ENCODE results near the gene CCM2.
A peak's percentile ranks its signal among the peaks of the same experiment; 100 is the strongest.

CCM2 gene

GRCh38 chr7:45084901-45085618 is 85.1 kb downstream of the CCM2 start:
- no peak for DNase-seq

DNA sequence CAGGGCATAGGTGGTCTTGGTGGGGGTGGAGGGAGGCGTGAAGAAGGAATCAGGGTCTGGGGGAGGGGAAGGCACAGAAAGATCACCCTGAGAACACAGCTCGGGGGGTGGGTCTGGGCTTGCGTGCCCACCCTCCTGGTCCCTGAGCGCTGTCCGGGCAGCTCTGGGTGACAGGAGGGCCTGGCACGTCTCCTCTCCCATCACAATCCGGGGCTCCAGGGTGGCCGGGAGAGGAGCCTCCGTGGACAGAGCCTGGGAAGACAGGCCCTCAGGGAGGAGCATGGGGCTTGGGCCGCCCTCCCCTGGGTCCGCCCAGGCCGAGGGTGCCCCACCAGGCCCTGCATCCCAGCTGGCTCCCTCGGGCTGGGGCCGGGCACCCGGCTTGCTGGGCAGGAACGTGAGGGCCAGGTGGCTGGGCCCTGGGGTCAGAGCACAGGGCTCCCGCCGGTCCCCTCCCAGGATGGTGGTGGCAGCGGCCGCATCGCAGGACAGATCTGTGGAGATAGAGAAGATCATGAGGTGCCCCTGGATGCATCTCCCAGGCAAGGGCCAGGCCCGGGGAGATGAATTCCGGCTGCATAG is 85.7 kb downstream of the CCM2 start:
- no peak for DNase-seq

- no peak for DNase-seq
Observed at GRCh38 chr7:45086331-45087065, 86.5 kb downstream of the CCM2 start.

DNA sequence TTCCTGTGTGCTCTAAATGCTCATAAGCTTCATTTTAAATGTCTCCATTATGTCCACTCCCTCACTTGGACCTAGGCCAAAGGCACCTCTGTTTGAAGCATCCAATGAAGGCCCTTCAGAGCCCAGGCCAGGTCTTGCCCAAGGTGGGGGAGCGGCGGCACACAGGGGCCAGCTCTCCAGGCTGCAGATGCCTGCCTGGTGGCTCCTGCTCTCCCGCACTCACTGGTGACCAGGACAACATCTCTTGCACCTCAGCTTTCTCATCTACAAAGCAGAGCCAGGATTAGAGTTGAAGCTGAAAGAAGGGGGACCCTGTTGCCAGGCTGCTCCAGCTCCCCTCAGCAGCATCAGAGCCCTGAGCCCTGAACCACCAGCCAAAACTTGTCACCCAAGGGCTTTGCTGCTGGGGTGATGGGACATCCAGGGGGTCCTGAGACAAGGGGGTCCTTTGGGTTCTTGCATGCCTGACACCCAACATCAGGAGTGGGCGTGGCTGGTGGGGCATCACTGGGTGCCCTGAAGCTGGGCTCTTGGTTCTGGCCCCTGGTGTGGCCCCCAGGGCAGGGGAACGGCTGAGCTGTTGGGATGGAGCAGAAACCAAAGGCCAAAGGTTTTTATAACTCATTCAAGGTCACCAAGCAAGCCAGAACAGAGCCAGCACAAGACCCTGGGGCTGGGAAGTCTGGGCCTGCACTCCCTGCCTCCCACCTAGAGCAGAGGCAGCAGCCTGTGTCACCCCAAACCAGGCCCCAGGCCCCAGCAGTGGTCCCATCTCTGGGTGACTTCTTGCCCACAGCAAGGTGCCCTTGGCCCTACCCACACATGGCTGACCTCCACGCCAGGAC is 87.5 kb downstream of the CCM2 start:
- DNase-seq = no peak

DNA sequence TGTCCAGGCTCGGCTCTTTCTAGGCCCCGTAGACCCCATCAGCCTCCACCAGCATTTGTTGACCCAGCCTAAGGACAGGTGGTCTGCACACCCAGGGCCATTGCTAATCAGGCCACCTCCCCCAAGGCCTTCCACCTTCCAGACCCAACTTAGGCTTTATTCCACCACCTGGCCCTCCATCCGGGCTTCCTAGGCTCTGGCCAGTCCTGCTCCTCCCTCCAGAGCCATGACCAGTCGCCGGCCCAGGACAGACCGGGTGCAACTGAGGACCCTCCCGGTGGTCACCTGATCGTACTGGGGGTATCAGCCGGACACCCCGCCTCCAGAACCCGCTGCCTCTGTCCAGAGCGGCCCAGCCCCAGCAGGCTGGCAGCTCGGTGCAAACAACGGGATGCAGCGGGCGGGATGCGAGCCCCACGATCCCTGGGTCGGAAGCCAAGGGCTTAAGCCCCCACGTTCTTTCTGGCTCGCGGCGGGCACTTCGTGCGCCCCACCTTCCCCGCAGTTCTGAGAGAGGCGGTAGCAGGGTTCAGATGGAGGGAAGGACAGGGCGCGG is 88.2 kb downstream of the CCM2 start:
- DNase-seq = no peak

DNA sequence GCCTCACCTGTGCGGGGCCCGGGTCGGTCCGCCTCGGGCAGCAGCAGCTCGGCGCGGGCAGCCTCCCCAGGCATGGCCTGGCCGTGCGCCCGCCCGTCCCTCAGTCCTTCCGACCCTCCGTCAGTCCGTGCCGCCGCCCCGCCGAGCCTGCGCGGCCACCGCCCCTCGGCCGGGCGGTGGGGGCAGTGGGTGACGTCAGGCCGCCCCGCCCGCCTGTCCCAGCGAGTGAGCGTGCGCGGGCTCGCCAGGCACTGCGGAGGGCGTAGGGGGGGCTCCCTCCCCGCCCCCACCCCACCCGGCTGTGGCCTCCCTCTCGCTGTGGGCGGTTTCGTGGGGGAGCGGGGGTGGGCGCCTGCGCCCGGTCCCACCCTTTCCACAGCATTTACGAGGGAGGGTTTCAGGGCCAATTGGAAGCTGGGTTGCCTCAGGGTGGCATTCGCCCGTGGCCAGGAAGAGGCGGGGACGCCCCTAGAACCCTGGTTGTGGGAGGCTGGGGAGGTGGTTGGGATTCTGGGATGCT is 88.9 kb downstream of the CCM2 start, which contains the start of gene NACAD:
Gene NACAD (minus strand): TSS at position 149 of the 520 bp plus-strand sequence. CDS start 75 bp downstream, at position 74.
- no peak for DNase-seq

GRCh38 chr7:45089341-45089891 is 89.4 kb downstream of the CCM2 start:
- DNase-seq = peak; percentile 31

GRCh38 chr7:45092100-45092930 is 92.3 kb downstream of the CCM2 start:
- no peak for DNase-seq

- DNase-seq = no peak
Observed at GRCh38 chr7:45092931-45093235, 92.9 kb downstream of the CCM2 start.

DNA sequence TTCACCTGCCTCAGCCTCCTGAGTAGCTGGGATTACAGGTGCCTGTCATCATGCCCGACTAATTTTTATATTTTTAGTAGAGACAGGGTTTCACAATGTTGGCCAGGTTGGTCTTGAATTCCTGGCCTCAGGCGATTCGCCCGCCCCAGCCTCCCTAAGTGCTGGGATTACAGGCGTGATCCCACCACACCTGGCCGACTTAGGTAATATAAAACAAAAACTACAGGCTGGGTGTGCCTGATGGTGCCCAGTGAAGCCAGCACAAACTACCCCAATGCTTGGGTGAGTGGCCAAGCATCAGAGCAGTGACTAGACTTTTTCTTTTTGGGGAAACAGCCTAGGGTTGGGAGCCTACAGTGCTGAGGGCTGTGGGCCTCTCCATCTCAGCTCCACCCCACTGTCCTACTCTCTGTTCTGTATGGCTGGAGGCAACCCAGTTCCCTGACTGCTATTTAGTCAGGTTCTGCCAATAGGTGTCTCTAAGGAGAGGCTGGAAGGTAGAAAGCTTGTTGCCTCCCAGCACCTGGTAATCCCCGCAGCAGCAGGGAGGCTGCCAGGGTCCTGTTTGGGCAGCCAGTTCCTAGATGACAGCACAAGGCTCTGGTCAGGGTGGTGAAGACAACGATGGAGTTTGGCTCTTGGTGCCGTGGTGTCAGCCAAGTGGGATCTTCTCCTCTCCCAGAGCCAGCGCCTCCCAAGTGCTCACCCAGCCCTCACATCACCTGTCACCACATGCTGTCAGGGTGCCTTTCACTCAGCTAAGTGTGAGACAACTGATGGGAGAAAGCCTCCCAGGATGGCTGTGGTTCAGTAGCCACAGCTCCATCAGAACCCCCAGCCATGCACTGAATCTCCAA is 99.2 kb downstream of the CCM2 start:
- DNase-seq = no peak

DNA sequence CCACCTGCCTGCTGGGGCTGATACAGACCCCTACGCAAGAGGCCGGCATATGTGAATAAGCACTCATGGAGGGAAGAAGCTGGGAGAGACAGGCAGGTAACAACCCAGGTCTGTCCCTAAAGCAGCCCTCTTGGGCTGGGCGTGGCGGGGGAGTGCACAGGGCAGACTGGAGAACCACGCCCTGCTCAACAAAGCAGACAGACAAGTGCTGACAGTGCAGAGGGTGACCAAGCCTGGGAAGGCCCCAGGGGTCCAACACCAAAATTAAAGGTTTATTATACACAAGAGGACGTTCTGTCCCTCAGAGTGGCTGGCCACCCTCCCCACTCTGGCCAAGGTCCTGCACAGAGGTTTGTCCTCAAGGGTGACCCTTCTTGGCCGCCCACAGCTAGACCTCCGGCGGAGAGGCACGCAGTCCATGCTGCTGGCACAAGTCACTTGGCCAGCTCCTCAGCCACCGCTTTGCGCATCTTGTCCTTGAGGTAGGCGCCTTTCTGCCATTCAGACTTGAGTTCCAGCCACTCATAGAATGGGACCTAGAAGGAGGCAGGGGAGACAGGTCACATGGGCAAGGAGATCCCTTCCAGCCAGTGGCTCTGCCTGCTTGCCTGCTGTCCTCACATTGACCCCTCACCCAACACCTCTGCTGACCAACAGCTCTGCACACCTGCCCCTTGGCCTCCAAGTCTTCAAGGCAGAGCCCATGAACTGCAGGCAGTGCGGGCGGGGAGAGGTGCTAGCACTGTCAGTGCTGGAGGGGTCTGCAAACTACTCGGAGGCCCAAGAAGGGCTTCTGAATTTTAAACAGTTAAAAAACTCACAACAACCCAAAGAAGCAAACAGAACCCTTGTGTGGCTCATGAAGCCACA is 100.1 kb downstream of the CCM2 start:
- DNase-seq = no peak

GRCh38 chr7:45100761-45101480 is 100.9 kb downstream of the CCM2 start:
- no peak for DNase-seq

- DNase-seq = no peak
Observed at GRCh38 chr7:45101748-45102147, 101.7 kb downstream of the CCM2 start.

DNA sequence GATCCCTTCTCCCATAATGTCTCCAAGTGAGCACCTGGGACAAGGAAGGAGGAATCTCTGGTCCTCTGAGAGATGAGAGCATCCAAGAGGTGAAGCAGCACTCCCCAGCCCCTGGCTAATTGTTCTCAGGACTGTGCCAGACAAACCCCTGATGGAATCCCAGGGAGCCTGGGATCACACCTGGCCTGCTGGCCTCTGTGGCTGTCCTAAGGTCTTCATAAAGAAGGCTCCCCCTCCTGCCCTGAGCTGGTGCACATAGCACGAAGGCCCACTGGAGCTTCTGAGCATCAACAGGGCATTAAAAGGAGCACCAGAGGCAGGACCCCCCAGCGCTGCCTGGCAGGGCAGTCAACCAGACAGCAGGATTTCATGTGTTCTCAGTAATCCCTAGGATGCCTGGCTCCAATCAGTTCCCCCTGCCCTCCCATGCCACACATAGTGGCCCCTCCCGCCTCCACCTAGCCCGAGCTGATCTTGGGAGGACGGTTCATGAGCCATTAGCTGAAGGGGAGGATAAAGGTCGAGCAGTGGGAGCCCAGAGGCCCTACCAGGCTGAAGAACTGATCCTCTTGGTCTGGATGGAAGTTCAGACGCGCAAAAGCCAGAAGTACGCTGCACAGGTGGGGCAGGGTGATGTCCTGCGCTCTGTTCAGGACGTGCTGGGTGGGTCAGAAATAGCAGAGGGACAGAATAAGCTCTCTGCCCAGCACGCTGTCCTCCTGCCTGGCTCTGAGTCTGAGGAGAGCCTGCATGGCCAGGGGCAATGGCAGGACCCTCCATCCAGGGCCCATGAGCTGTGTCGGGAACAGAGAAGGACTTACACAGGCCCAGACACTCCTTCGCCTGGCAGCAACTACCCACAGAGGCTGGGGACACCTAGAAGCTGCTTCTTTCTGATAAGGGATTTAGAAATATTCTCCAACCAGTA is 103.0 kb downstream of the CCM2 start:
- no peak for DNase-seq

GRCh38 chr7:45103958-45104843 is 104.2 kb downstream of the CCM2 start:
- no peak for DNase-seq

DNA sequence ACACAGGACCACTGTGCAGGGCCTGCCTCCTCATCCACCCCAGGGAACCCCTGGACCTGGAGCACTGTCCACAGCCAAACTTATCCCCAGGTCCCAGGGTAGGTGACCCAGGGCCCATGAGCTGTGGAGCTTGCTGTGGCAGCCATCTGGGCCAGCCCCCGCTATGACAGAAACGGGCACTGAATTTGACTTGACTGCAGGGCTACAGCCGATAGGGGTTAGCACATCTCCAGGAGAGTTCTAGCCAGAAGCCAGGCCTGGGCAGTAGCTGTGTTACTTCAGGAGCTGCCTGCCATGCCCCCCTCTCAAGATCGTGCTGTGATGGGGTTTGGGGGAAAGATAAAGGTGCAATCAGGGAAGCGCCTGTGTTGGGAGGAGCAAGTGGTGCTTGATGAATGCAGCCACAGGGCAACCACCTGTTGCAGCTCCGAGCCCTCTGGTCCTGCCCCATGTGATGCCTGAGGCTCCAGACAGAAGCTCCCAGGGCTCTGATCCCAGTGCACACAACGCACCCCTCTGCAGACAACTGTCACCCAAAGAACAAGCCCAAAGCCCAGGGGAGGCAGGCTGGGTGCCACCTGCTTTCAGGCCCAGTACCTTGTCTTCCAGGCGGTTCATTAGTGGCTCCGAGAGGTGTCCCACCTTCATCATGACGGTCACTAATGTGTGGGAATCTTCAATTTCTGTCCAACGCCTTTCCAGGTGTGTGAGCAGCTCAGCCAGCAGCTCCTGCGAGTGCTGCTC is 105.0 kb downstream of the CCM2 start:
- DNase-seq = no peak

Data from effector CD4-positive, alpha-beta T cell (primary cell).